Brain microvascular endothelial cell (primary cell): ENCODE measurements around the gene MAP3K5.
"Not testable (repeated sequence)": the region's sequence is repeated elsewhere in the genome, so short reads cannot be mapped to it uniquely, and the experiment has no call there.

Experiments used
- DNase-seq: peaks from one replicate; pipeline ENCODE4 v3.0.0-alpha.2; 2020
- H3K27ac ChIP-seq: fragments of 250-450 bp; sonication (Bioruptor Pico); 2 replicates; pipeline ENCODE4 v1.5.1; 2020; ENCODE audit warnings: mild to moderate bottlenecking, moderate library complexity
- H3K27me3 ChIP-seq: fragments of 250-450 bp; sonication (Bioruptor Pico); replicated peaks from 2 replicates; pipeline ENCODE4 v1.5.1; 2020; ENCODE audit warnings: mild to moderate bottlenecking
- H3K36me3 ChIP-seq: fragments of 250-450 bp; sonication (Bioruptor Pico); replicated peaks from 2 replicates; pipeline ENCODE4 v1.5.1; 2020; ENCODE audit warnings: mild to moderate bottlenecking
- H3K4me3 ChIP-seq: 2 replicates; pipeline ENCODE4 v1.5.1; 2011; ENCODE audit warnings: low read depth, mild to moderate bottlenecking, control low read depth, low read length, moderate library complexity
- CTCF ChIP-seq: IDR thresholded peaks from 2 replicates; pipeline ENCODE4 v1.5.1; 2011; ENCODE audit warnings: low read depth, mild to moderate bottlenecking, moderate library complexity, low read length, control low read depth, inconsistent platforms; ENCODE audit errors: missing control alignments
- in situ Hi-C: cut with HindIII; loops from 2 replicates; pipeline ENCODE4 v1.10.0; 2017; ENCODE audit warnings: low sequenced_read_pairs, low pct_ligation_motif_present

MAP3K5 gene

GRCh38 chr6:136790411-136791295 is 1.6 kb downstream of the MAP3K5 start:
- H3K36me3 ChIP-seq: no peaks in the 10 kb centered on the region
- peak overlapping the region; percentile 91 for H3K4me3 ChIP-seq
- in situ Hi-C loops: no loop called here
- no peak for DNase-seq
- H3K27me3 ChIP-seq: no peaks in the 10 kb centered on the region
- H3K27ac ChIP-seq: peak overlapping the region; percentile 69
- no peak for TF ChIP-seq CTCF

GRCh38 chr6:136789440-136789839 is 2.8 kb downstream of the MAP3K5 start:
- in situ Hi-C loops, H3K36me3 ChIP-seq, H3K4me3 ChIP-seq, H3K27ac ChIP-seq, DNase-seq, H3K27me3 ChIP-seq: not testable (repeated sequence)

GRCh38 chr6:136788069-136788902 is 4.0 kb downstream of the MAP3K5 start:
- in situ Hi-C loops: no loop called here
- H3K27ac ChIP-seq: peak overlapping the region; percentile 55

GRCh38 chr6:136787726-136788068 is 4.6 kb downstream of the MAP3K5 start:
- H3K27me3 ChIP-seq: no peaks in the 10 kb centered on the region
- no peaks in the 10 kb centered on the region for H3K36me3 ChIP-seq
- H3K4me3 ChIP-seq: no peak overlapping the region
- no peak for DNase-seq
- in situ Hi-C loops: no loop called here
- H3K27ac ChIP-seq: peak overlapping the region; percentile 55
- no peak for TF ChIP-seq CTCF

More at GRCh38 chr6:136788069-136788902, 4.0 kb downstream of the MAP3K5 start:
- Histone ChIP-seq H3K4me3 (no peak overlapping the region), H3K36me3 (no peaks in the 10 kb centered on the region), H3K27me3 (no peaks in the 10 kb centered on the region)
- no peak for TF ChIP-seq CTCF
- peak; percentile 58 for DNase-seq

- no peak for TF ChIP-seq CTCF
- H3K4me3 ChIP-seq: no peak overlapping the region
- in situ Hi-C loops: no loop called here
- DNase-seq: no peak
- no peaks in the 10 kb centered on the region for H3K36me3 ChIP-seq
- H3K27me3 ChIP-seq: no peaks in the 10 kb centered on the region
- H3K27ac ChIP-seq: no peak overlapping the region
Observed at GRCh38 chr6:136786658-136787057, 5.6 kb downstream of the MAP3K5 start.

- H3K4me3 ChIP-seq: no peak overlapping the region
- no peaks in the 10 kb centered on the region for H3K27me3 ChIP-seq
- no peak for TF ChIP-seq CTCF
- no peak for DNase-seq
- no peak overlapping the region for H3K27ac ChIP-seq
- in situ Hi-C loops: no loop called here
- H3K36me3 ChIP-seq: no peaks in the 10 kb centered on the region
Observed at GRCh38 chr6:136784910-136785746, 7.1 kb downstream of the MAP3K5 start.
